ENCODE data around the gene KLRC3. TPM values are rescaled to one million over a fixed set of nuclear protein-coding genes. Genes with fewer than 3 reads are reported as not detected.
"Not testable (repeated sequence)": the region's sequence is repeated elsewhere in the genome, so short reads cannot be mapped to it uniquely, and the experiment has no call there.

KLRC3 gene
- total and polyA plus RNA-seq, 10 of the 15 experiments (the other 5 are each of a cell fraction or from before 2014, with no cell fraction given) = 0.09 to 0.22 (median 0.09) TPM; not detected in 7

DNA sequence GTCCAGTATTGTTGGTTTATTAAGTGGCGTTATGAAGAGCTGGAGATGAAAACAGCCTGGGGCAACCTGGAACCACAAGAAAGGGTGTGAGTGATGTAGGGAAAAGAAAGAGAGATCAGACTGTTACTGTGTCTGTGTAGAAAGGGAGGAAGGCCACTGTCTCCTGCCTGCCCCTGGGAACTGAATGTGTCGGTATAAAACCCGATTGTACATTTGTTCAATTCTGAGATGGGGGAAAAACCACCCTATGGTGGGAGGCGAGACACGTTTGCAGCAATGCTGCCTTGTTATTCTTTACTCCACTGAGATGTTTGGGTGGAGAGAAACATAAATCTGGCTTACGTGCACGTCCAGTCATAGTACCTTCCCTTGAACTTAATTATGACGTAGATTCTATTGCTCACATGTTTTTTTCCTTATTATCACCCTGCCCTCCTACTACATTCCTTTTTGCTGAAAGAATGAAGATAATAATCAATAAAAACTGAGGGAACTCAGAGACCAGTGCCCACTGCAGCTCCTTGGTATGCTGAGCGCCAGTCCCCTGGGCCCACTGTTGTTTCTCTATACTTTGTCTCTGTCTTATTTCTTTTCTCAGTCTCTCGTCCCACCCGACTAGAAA lies 25.8 kb downstream of the KLRC3 start:
- H2AFZ ChIP-seq (ENCODE audit: control insufficient read depth, low read depth, low read length); H3K9ac ChIP-seq (ENCODE audit: control insufficient read depth, insufficient read depth, low read length); H3K36me3 ChIP-seq (ENCODE audit: control insufficient read depth in 2 of 2, insufficient read depth in 2 of 2, low read length in 1 of 2); H3K4me3 ChIP-seq; H3K9me3 ChIP-seq (replicated peaks; ENCODE audit: control insufficient read depth, insufficient read depth, low read length); H3K27ac ChIP-seq (ENCODE audit: control insufficient read depth, insufficient read depth); DNase-seq (ENCODE audit: low read depth, low spot score); H3K79me2 ChIP-seq (ENCODE audit: control insufficient read depth, insufficient read depth, low read length); H3K27me3 ChIP-seq (replicated peaks in 1 of 2; ENCODE audit: control insufficient read depth in 2 of 2, insufficient read depth in 2 of 2, low read length in 1 of 2); ATAC-seq; H3K4me1 ChIP-seq (ENCODE audit: control insufficient read depth, insufficient read depth, low read length); FAIRE-seq; BruUV-seq (replicated peaks); H4K20me1 ChIP-seq (ENCODE audit: control insufficient read depth, insufficient read depth); H3K4me2 ChIP-seq (ENCODE audit: control insufficient read depth, insufficient read depth); in situ Hi-C loops (cut with MboI): not testable (repeated sequence)
- ChIA-PET CTCF (interaction anchor here (1.0 to 2.0 kb wide), 3 partner anchors 10 to 30 kb away, joined by 3 to 7 read pairs (median 4); no protein-coding TSS in a partner anchor), SMC1A (ENCODE audit: uncharacterized antibody, unreplicated experiment) (interaction anchor here (0.6 to 4.1 kb wide), 4 partner anchors 8 to 29 kb away, joined by 3 to 41 read pairs (median 4); no protein-coding TSS in a partner anchor), RAD21 (ENCODE audit: unreplicated experiment) (interaction anchor here (1.6 to 6.7 kb wide), 2 partner anchors 17 to 29 kb away, joined by 4 to 75 read pairs; no protein-coding TSS in a partner anchor), POLR2A (interaction anchor here (0.6 to 3.2 kb wide), 2 partner anchors 29 to 51 kb away, joined by 3 to 20 read pairs; no protein-coding TSS in a partner anchor)
- intact Hi-C loops (cut with micrococcal nuclease; ENCODE audit: unreplicated experiment) = loop anchor here (1.0 to 10.0 kb wide), 2 partner anchors 30 to 280 kb away; partner anchors contain the start of gene STYK1
- 65% methylated on average over 8 of the region's 11 CpGs for whole genome bisulfite sequencing (ENCODE audit: insufficient coverage, insufficient replicate concordance, low lambda C conversion rate, missing lambda C conversion rate)

DNA sequence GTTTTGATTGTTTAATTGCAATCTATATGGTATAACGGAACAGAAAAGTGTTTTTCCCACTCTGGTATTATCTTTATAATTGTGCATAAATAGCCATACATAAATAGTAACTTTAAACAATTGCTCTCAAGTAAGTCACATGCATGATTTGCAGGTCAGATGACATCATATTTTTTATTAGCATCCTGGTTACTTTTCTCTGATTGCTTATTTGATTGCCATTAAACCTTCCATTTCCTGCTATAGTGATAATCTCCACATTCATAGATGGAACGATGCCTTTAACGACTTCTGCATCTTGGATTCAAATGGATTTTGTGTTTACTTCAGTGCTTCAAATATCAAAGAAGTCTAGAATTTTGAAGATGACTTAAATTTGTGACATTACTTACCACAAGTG lies 27.1 kb downstream of the KLRC3 start:
- TF ChIP-seq IKZF1 (conservative IDR thresholded peaks at IDR 0.05) (no peak), POLR2AphosphoS5 (IDR thresholded peaks at IDR 0.05; ENCODE audit: low read length) (no peak), WRNIP1 (IDR thresholded peaks at IDR 0.05; ENCODE audit: borderline replicate concordance, low read depth, low read length) (no peak)
- TF ChIP-seq, protein P1, sequence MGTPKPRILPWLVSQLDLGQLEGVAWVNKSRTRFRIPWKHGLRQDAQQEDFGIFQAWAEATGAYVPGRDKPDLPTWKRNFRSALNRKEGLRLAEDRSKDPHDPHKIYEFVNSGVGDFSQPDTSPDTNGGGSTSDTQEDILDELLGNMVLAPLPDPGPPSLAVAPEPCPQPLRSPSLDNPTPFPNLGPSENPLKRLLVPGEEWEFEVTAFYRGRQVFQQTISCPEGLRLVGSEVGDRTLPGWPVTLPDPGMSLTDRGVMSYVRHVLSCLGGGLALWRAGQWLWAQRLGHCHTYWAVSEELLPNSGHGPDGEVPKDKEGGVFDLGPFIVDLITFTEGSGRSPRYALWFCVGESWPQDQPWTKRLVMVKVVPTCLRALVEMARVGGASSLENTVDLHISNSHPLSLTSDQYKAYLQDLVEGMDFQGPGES (IDR thresholded peaks at IDR 0.05) = no peak
- ChIA-PET RAD21 (ENCODE audit: unreplicated experiment) (interaction anchor here (1.4 to 6.7 kb wide), 3 partner anchors 18 to 28 kb away, joined by 4 to 75 read pairs (median 6); no protein-coding TSS in a partner anchor), SMC1A (ENCODE audit: uncharacterized antibody, unreplicated experiment) (interaction anchor here (0.6 to 4.1 kb wide), 12 partner anchors 8 to 157 kb away, joined by 3 to 67 read pairs (median 4); partner anchors contain the start of gene KLRC4), CTCF (interaction anchor here (1.0 to 2.1 kb wide), 5 partner anchors 8 to 62 kb away, joined by 3 to 13 read pairs (median 4); partner anchors contain the start of gene KLRC4), POLR2A (interaction anchor here (1.1 to 2.6 kb wide), 2 partner anchors 29 to 150 kb away, joined by 4 to 24 read pairs; no protein-coding TSS in a partner anchor)
- DNase-seq (ENCODE audit: low read depth, low spot score) = no peak
- 65% methylated on average over 3 of the region's 3 CpGs for WGBS (ENCODE audit: insufficient coverage, insufficient replicate concordance, low lambda C conversion rate, missing lambda C conversion rate)
- no peak overlapping the region for H3K27ac ChIP-seq (ENCODE audit: control insufficient read depth, insufficient read depth)
- no peak overlapping the region for H3K9ac ChIP-seq (ENCODE audit: control insufficient read depth, insufficient read depth, low read length)
- ATAC-seq = no peak
- no peaks in the 10 kb centered on the region for H3K36me3 ChIP-seq (ENCODE audit: control insufficient read depth in 2 of 2, insufficient read depth in 2 of 2, low read length in 1 of 2)
- in situ Hi-C loops (cut with MboI) = no loop called here
- no peak overlapping the region for H2AFZ ChIP-seq (ENCODE audit: control insufficient read depth, low read depth, low read length)
- no peaks in the 10 kb centered on the region; the same call in 2 of the 3 replicates for H3K9me3 ChIP-seq (replicated peaks; ENCODE audit: control insufficient read depth, insufficient read depth, low read length)
- no peak for FAIRE-seq
- no TSS peak for BruUV-seq (replicated peaks)
- no peaks in the 10 kb centered on the region for H3K79me2 ChIP-seq (ENCODE audit: control insufficient read depth, insufficient read depth, low read length)
- intact Hi-C loops (cut with micrococcal nuclease; ENCODE audit: unreplicated experiment) = loop anchor here (10.0 kb wide), 1 partner anchor 282 kb away; the partner anchor contains the start of gene STYK1
- H4K20me1 ChIP-seq (ENCODE audit: control insufficient read depth, insufficient read depth) = no peaks in the 10 kb centered on the region
- peaks cover 9% of the 10 kb centered on the region; the same call in 1 of the 2 replicates for H3K4me1 ChIP-seq (ENCODE audit: control insufficient read depth, insufficient read depth, low read length)
- H3K4me3 ChIP-seq = no peak overlapping the region
- no peak overlapping the region for H3K4me2 ChIP-seq (ENCODE audit: control insufficient read depth, insufficient read depth)
- H3K27me3 ChIP-seq (replicated peaks in 1 of 2; ENCODE audit: control insufficient read depth in 2 of 2, insufficient read depth in 2 of 2, low read length in 1 of 2) = no peaks in the 10 kb centered on the region
